Subcutaneous adipose tissue (tissue), 4 donors: Measurements from ENCODE around the gene AP3B1. TPM values are rescaled to one million over a fixed set of nuclear protein-coding genes. Genes with fewer than 3 reads are reported as not detected.

Source experiments
- total RNA-seq, 4 donors: library from RNA; depleted of rRNA; stranded (reverse); fragments of >200 nt; gene quantifications; one replicate each; pipeline ENCODE4 v1.1.0, GENCODE V29; 2016
- TF ChIP-seq, protein P1 (sequence below): fragments of 450-650 bp; IDR thresholded peaks from one replicate; pipeline ENCODE4 v1.5.1; 2016; ENCODE audit warnings: low read depth, mild to moderate bottlenecking, control low read depth, antibody characterized with exemption, moderate library complexity

The AP3B1 gene
- total RNA-seq, 4 donors from 2014 or later = 44.6 to 71.4 (median 47.8) TPM

DNA sequence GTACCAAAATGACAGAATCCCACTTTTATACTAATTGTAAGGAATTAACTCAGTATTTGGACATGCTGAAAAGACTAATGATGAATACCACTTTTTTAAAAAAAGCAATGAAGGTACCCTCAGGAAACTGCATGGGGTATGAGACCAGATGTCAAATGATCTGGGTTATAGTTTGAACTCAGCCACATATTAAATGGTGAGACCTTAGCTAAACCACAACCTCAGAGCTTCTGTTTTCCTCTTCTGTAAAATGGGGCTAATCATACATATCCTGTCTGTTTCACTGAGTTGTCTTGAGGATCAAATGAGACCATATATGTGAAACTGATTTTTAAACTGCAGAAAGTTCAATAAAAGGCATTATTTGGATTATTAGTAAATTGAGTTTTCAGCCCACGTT is 238.4 kb downstream of the AP3B1 start:
- TF ChIP-seq, protein P1, sequence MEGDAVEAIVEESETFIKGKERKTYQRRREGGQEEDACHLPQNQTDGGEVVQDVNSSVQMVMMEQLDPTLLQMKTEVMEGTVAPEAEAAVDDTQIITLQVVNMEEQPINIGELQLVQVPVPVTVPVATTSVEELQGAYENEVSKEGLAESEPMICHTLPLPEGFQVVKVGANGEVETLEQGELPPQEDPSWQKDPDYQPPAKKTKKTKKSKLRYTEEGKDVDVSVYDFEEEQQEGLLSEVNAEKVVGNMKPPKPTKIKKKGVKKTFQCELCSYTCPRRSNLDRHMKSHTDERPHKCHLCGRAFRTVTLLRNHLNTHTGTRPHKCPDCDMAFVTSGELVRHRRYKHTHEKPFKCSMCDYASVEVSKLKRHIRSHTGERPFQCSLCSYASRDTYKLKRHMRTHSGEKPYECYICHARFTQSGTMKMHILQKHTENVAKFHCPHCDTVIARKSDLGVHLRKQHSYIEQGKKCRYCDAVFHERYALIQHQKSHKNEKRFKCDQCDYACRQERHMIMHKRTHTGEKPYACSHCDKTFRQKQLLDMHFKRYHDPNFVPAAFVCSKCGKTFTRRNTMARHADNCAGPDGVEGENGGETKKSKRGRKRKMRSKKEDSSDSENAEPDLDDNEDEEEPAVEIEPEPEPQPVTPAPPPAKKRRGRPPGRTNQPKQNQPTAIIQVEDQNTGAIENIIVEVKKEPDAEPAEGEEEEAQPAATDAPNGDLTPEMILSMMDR = no peak

GRCh38 chr5:78050888-78051287 is 243.6 kb downstream of the AP3B1 start:
- TF ChIP-seq, protein P1 = no peak

DNA sequence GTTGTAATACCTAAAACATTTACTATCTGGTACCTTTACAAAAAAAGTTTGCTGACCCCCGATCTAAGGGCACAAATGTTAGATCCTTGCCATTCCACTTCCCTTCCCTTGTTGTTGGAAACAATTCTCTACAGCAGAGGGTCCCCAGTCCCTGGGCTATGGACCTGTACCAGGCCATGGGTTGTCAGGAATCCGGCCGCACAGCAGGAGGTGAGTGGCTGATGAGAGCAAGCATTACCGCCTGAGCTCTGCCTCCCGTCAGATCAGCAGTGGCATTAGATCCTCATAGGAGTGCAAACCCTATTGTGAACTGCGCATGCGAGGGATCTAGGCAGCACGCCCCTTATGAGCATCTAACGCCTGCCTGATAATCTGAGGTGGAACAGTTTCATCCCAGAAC is 248.5 kb downstream of the AP3B1 start:
- TF ChIP-seq, protein P1 = no peak

DNA sequence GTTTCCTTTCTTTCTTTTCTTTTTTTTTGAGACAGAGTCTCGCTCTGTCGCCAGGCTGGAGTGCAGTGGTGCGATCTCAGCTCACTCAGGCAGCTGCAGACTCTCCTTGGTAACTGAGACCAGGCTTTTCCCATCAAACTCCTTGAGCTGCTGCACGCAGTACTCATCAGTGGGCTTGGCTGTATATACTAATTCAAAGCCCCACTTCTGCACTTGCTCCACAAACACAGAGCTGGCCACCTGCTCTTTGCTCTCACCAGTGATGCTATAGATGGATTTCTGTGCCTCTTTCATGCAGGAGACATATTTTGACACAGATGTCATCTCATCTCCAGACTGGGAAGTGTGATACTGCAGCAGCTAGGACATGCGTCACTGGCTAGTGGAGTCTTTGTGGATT is 252.7 kb downstream of the AP3B1 start:
- TF ChIP-seq, protein P1 = no peak

- TF ChIP-seq, protein P1 = no peak
Observed at GRCh38 chr5:78025540-78025939, 269.0 kb downstream of the AP3B1 start.

- TF ChIP-seq, protein P1 = no peak
Observed at GRCh38 chr5:78019744-78020143, 274.8 kb downstream of the AP3B1 start.

- TF ChIP-seq, protein P1 = no peak
Observed at GRCh38 chr5:78016863-78017529, 277.5 kb downstream of the AP3B1 start.
